Measurements from ENCODE around the gene EMID1.

DNA sequence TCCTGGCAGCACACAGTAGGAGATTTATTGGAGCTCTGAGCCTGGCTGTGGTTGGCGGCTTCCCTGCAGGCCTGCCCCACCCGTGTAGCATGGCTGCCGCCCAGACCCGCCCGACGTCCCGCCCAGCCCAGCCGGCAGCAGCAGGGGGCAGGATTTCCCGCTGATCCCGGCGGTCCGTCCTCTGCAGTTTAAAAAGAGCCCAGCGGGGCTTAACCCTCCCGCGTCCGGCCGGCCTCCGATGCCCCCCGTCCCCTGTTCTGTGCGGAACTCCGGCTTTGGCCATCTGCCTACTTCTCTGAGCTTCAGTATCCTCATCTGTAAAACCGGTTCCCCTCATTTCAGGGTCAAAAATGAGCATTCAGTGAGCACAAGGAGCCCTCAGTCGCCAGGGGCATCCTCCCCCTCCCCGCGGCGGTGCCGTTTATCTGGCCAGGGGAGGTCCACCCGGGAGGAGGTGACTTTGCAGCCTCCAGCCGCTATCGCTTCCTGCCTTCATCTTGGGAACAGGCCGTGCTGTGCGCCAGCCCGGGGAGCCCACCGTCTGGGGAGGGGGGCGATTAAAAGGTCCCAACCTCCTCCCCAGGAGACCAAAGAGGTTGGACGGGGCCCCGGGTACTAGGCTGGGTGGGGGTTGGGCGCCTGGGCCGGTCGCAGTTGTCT, 100.6 kb downstream of the EMID1 start, which contains the start of gene GAS2L1:
- TF ChIP-seq, protein P1, sequence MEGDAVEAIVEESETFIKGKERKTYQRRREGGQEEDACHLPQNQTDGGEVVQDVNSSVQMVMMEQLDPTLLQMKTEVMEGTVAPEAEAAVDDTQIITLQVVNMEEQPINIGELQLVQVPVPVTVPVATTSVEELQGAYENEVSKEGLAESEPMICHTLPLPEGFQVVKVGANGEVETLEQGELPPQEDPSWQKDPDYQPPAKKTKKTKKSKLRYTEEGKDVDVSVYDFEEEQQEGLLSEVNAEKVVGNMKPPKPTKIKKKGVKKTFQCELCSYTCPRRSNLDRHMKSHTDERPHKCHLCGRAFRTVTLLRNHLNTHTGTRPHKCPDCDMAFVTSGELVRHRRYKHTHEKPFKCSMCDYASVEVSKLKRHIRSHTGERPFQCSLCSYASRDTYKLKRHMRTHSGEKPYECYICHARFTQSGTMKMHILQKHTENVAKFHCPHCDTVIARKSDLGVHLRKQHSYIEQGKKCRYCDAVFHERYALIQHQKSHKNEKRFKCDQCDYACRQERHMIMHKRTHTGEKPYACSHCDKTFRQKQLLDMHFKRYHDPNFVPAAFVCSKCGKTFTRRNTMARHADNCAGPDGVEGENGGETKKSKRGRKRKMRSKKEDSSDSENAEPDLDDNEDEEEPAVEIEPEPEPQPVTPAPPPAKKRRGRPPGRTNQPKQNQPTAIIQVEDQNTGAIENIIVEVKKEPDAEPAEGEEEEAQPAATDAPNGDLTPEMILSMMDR (IDR thresholded peaks at IDR 0.05), result peak; percentile 61 to 74 (median 70)
- TF ChIP-seq EP300 (IDR thresholded peaks at IDR 0.05; ENCODE audit: low read depth) (no peak), POLR2AphosphoS5 (IDR thresholded peaks at IDR 0.05) (peak in 2 of 3 donors; percentile 15 to 17)
